WTC11 (cell line): Measurements from ENCODE around the gene GPATCH8. TPM values are rescaled to one million over a fixed set of nuclear protein-coding genes. Genes with fewer than 3 reads are reported as not detected.

ENCODE experiments used
- ATAC-seq: fragments of 200-7000 bp; cut with Tn5 transposase; 2 replicates; pipeline ENCODE4 v1.10.0; 2021; ENCODE audit warnings: mild to moderate bottlenecking, moderate library complexity
- CTCF ChIA-PET: fragments of 300-600 bp; sonication (Branson Sonifier 250); formaldehyde crosslinking; loops from one replicate; lab custom pipeline; 2021; ENCODE audit warnings: antibody characterized with exemption; lab: Charles Lee
- POLR2A ChIA-PET: fragments of 350-600 bp; sonication (Branson Sonifier 250); formaldehyde crosslinking; loops from one replicate; lab custom pipeline; 2021; ENCODE audit warnings: antibody characterized with exemption; lab: Charles Lee
- DNase-seq: peaks from one replicate; pipeline ENCODE4 v3.0.0; 2021; ENCODE audit warnings: low spot score
- H3K27ac Mint-ChIP-seq: 2 replicates; pipeline ENCODE4 v1.8.0; 2021; ENCODE audit warnings: mixed read lengths
- H3K27me3 Mint-ChIP-seq: 2 replicates; pipeline ENCODE4 v1.8.0; 2021; ENCODE audit warnings: low read depth, mild to moderate bottlenecking, moderate library complexity, mixed read lengths
- H3K36me3 Mint-ChIP-seq: 2 replicates; pipeline ENCODE4 v1.8.0; 2021; ENCODE audit warnings: mixed read lengths
- H3K4me1 Mint-ChIP-seq: 2 replicates; pipeline ENCODE4 v1.8.0; 2022; ENCODE audit warnings: mixed read lengths
- H3K4me3 Mint-ChIP-seq: 2 replicates; pipeline ENCODE4 v1.8.0; 2021; ENCODE audit warnings: mild to moderate bottlenecking, moderate library complexity, mixed read lengths
- H3K9me3 Mint-ChIP-seq: 2 replicates; pipeline ENCODE4 v1.8.0; 2021; ENCODE audit warnings: mixed read lengths
- AR ChIP-seq: fragments of 250-450 bp; sonication (Bioruptor Pico); IDR thresholded peaks from 2 replicates; pipeline ENCODE4 v1.9.0; 2021; ENCODE audit warnings: mild to moderate bottlenecking
- ARID4B ChIP-seq: sonication (generic); formaldehyde crosslinking; IDR thresholded peaks from 2 replicates; pipeline ENCODE4 v1.8.0; 2023; ENCODE audit warnings: missing genetic modification reagents, mild to moderate bottlenecking, borderline replicate concordance
- ATF3 ChIP-seq: sonication (generic); formaldehyde crosslinking; conservative IDR thresholded peaks from 2 replicates; pipeline ENCODE4 v1.8.1; 2022; ENCODE audit warnings: mild to moderate bottlenecking, missing genetic modification reagents
- E2F4 ChIP-seq: sonication (generic); formaldehyde crosslinking; IDR thresholded peaks from 2 replicates; pipeline ENCODE4 v1.8.1; 2022; ENCODE audit warnings: low read depth, mild to moderate bottlenecking, moderate library complexity, missing genetic modification reagents, borderline replicate concordance
- ESRRA ChIP-seq: sonication (generic); formaldehyde crosslinking; IDR thresholded peaks from 2 replicates; pipeline ENCODE4 v1.8.1; 2022; ENCODE audit warnings: mild to moderate bottlenecking, missing genetic modification reagents, borderline replicate concordance
- IRF2 ChIP-seq: sonication (generic); formaldehyde crosslinking; IDR thresholded peaks from 2 replicates; pipeline ENCODE4 v1.8.0; 2022; ENCODE audit warnings: low read depth, missing genetic modification reagents, borderline replicate concordance
- JAZF1 ChIP-seq: fragments of 250-450 bp; sonication (Bioruptor Pico); IDR thresholded peaks from 2 replicates; pipeline ENCODE4 v1.9.0; 2021; ENCODE audit warnings: moderate library complexity, mild to moderate bottlenecking, inconsistent platforms
- NR1H2 ChIP-seq: sonication (generic); formaldehyde crosslinking; IDR thresholded peaks from 2 replicates; pipeline ENCODE4 v1.9.0; 2021; ENCODE audit warnings: mild to moderate bottlenecking, moderate library complexity, missing genetic modification reagents
- PRRX2 ChIP-seq: fragments of 250-450 bp; sonication (Bioruptor Pico); IDR thresholded peaks from 2 replicates; pipeline ENCODE4 v1.8.0; 2021; ENCODE audit warnings: mild to moderate bottlenecking
- ZBTB21 ChIP-seq: sonication (generic); formaldehyde crosslinking; IDR thresholded peaks from 2 replicates; pipeline ENCODE4 v1.8.1; 2023; ENCODE audit warnings: mild to moderate bottlenecking, missing genetic modification reagents, borderline replicate concordance
- ZBTB43 ChIP-seq: sonication (generic); formaldehyde crosslinking; IDR thresholded peaks from 2 replicates; pipeline ENCODE4 v1.8.1; 2023; ENCODE audit warnings: mild to moderate bottlenecking, missing genetic modification reagents
- total RNA-seq: library from RNA; stranded (reverse); gene quantifications from 3 replicates; pipeline ENCODE4 v1.2.3, GENCODE V29; 2021

GPATCH8 gene
- total RNA-seq, 1 experiment from 2014 or later, result 51.9 TPM

- no peak overlapping the region for H3K4me3 Mint-ChIP-seq
- H3K9me3 Mint-ChIP-seq, result no peaks in the 10 kb centered on the region
- TF ChIP-seq ESRRA (CRISPR knock-in tag) (no peak), E2F4 (CRISPR knock-in tag) (no peak), AR (no peak), PRRX2 (CRISPR knock-in tag) (no peak), JAZF1 (CRISPR knock-in tag) (no peak), ARID4B (CRISPR knock-in tag) (no peak), IRF2 (CRISPR knock-in tag) (no peak), NR1H2 (CRISPR knock-in tag) (no peak)
- no peaks in the 10 kb centered on the region for H3K36me3 Mint-ChIP-seq
- POLR2A ChIA-PET, result no interaction called here
- no peak for ATAC-seq
- CTCF ChIA-PET, result interaction anchor here (1.4 to 1.5 kb wide), 2 partner anchors 20 to 140 kb away, joined by 4 to 6 read pairs; partner anchors contain the start of gene FAM171A2
- peaks cover 59% of the 10 kb centered on the region for H3K27me3 Mint-ChIP-seq
- peaks cover 14% of the 10 kb centered on the region for H3K4me1 Mint-ChIP-seq
- no peak overlapping the region for H3K27ac Mint-ChIP-seq
- DNase-seq, result no peak
These were observed 119.8 kb downstream of the GPATCH8 start for GRCh38 chr17:44383363-44383762.

- no peaks in the 10 kb centered on the region for H3K36me3 Mint-ChIP-seq
- H3K27me3 Mint-ChIP-seq, result peaks cover 57% of the 10 kb centered on the region
- no peaks in the 10 kb centered on the region for H3K9me3 Mint-ChIP-seq
- peaks cover 14% of the 10 kb centered on the region for H3K4me1 Mint-ChIP-seq
- DNase-seq (no peak), ATAC-seq (no peak)
- no peak overlapping the region for H3K4me3 Mint-ChIP-seq
- no peak for TF ChIP-seq ATF3 (CRISPR knock-in tag)
- no peak for TF ChIP-seq ZBTB21 (CRISPR knock-in tag)
- no peak for TF ChIP-seq ZBTB43 (CRISPR knock-in tag)
- TF ChIP-seq, all 79 proteins: peak for 0
- CTCF ChIA-PET, result interaction anchor here (1.4 to 1.5 kb wide), 2 partner anchors 20 to 140 kb away, joined by 4 to 6 read pairs; partner anchors contain the start of gene FAM171A2
- POLR2A ChIA-PET, result no interaction called here
- no peak overlapping the region for H3K27ac Mint-ChIP-seq
These were observed 120.3 kb downstream of the GPATCH8 start for GRCh38 chr17:44382917-44383316.
